ENCODE results near the gene CDX1.

CDX1 gene

DNA sequence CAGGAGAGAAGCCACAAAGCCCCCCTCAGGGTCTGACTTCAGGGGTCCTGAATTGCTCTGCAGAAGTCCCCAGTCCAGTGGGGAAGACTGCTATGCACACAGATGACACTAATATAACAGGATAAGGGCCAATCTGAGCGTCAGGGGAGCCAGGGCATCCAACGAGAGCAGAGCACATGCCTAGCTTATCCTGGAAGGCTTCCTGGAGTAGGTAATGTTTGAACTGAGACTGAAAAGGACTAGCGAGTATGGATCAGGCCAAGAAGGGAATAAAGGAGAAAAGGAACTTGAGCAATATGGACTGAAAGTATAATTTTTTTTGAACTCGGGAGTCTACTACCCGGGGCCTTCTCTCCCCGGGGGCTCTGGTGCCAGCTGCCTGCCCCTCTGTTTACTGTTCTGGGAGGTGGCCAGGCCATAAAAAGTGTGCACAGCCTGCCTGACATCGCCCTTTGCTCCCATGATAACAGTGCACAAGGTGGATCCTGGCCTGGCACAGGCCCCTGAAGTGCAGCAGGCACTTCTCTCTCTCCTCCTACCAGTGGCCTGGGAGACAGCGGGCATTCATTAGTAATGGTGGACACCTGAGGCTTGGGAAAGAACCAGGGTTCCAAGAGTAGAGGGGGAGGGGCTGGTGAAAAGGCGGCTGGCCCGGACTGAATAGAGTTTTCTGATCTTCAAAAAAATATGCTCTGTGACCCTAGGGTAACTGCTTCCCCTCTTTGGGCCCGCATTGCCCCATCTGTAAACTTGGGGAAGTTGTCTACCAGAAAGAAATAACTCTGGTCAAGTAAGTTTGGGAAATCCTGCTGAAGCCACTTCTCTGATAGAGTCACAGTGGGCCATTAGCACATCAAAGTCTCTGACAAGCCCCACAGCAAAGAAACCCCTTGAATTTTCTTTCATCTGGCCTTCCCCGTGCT lies 18.7 kb downstream of the CDX1 start:
- peak; percentile 82 for DNase-seq

DNA sequence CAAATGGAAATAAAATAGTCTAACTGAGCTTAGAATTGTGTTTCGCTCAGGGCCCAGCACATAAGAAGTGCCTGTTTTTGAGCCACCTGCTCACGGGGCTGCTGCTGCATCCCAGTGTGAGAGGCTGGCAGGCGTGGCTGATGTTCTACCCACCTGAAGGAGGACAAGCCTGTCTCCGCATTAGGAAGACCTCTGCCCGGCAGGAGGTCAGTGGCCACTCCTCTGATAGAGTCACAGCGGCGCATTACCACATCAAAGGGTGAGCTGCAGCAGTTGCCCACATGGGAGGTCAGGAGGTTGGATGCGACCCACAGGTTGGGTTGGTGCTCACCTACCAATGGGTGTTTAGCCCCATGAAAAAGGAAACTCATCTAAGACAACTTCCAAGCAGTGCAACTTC lies 19.6 kb downstream of the CDX1 start:
- DNase-seq: no peak

DNA sequence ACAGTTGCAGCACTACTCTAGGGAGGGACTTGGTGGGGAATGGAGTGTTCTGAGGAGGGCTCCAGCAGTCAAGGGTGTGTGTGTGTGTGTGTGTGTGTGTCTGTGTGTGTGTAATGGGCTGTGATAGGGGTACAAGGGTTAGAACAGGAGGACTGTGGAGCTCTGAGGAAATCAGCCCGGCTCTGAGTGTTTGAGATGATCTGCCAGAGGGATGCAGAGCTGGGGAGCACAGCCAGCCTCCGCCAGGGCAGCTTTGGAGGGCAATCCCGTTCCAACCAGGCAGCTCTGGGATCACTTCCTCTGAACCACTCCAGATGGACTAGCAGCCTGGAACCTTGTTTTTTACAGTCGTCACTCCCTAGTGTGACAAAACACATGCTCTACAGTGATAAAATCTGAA lies 20.3 kb downstream of the CDX1 start:
- no peak for DNase-seq

DNA sequence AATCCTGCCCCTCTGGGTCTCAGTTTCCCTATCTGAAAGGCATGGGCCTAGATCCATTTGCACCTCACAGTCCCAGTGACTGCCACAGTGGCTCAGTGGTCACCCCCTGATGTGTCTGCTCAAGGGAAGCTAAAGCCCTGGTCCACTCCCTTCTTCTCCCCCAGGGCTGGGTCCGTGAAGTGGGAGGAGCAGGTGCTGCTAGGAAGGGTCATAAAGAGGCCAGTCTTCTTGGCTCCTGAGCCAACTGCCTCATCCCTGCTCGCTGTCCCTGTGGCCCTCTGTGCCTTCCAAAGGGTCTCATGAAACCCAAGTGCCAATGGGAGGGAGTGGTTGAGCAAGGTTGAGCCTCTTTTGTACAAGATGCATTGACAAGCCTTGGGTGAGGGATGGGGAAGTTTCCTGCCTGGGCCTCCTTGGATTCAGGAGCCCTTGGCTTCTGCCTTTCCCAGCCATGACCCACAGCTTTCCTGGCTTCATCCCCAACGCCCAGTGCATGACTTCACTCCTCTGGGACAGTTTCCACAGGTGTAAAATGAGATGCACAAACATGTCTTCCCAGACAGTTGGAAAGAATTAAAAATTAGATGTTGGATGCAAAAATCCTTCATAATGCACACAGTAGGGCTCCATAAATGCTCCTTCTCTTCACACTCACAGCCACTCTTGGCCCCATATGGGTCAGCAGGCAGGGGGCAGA lies 21.7 kb downstream of the CDX1 start:
- no peak for DNase-seq

DNA sequence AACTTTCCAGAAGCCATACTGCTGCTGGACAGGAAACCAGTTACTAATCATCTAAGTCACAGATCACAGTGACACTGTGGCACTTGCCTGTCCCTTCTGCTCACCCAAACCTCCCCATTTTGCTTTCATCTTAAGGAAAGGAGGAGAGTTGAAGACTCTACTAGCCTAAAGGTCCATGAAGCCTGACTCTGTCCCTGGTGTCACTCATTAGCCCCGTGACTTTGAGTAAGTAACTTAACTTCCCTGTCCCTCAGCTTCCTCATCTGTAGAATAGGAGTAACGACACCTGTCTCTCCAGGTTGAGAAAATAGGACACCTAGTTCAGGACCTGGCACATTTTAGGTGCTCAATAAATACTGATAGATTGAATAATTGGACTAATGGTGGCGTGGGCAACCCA lies 22.7 kb downstream of the CDX1 start:
- peak; percentile 49 for DNase-seq

DNA sequence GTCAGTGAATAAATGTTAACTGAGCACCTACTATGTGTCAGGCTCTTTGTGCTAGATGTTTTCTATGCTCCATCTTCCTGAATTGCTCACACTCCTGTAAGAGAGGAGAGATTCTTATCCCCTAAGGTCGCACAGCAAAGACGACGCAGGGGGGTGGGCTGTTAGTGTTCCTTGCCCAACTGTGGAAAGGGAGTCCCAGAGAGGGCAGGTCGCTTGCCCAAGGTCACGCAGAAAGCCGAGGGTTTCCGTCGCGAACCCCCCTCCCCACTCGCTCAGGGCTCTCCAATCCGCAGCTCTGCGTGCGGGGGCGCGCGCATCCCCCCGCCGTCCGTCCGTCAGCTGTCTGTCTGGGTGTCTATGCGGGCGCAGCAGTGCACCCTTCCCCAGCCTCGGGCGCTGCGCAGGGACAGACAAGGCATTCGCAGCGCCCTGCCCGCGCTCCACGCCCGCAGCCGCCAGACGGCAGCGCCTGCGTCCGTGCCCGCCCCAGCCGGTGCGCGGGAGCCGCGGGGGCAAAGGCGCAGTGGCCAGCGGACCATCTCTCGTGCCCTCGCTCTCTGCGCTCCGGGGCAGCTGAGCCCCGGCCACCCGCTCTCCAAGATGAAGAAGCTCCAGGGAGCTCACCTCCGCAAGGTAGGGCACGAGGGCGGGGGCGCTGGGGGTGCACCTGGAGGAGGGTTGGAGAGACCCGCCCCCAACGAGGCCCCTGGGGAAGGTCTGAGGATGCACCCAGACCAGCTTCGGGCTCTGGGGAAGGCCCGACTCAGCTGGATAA lies 23.3 kb downstream of the CDX1 start, which contains the start of gene SLC6A7:
TSS of gene SLC6A7 (plus strand) at position 335 of the 775 bp plus-strand sequence. CDS start at position 601, 266 bp downstream.
- DNase-seq: no peak

DNA sequence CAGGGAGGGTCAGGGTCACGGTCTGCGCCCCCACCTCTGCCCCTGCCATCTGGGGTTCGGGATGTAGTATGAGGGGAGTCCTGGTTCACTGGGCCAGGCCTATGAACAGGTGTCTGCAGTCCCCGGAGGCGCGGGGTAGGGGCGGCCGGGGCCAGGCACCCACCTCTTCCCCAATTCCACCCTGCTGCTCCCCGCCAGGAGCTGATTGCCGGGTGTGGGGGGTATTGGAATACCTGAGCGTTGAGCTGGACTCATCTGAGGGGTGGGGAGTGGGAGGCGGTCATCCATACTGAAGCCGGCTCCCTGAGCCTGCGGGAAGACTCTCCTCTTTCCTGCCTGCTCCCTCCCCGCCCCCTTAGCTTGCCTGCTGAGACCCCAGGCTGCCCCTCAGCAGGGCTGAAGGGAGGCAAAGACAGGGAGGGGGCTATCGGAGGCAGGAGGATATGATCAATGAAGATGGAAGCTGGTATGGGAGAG lies 24.0 kb downstream of the CDX1 start:
- no peak for DNase-seq

DNA sequence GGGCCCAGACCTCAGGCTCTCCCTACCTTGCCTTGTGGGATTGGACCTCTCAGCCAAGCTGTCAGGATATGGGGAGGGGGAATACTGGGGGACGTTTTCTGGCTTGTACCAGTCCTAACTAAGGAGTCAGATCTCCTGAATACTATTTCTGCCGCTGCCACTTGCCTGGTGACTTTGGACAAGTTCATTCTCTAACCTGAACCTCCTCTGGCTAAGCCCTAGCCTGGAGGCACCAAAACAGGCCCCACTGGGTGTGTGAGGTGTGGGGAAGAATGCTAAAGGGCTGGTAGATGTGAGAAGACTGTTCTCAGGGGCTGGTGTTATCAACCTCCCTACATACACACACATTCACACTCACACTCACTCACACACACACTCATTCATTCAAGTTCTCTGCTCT lies 24.4 kb downstream of the CDX1 start:
- no peak for DNase-seq

DNA sequence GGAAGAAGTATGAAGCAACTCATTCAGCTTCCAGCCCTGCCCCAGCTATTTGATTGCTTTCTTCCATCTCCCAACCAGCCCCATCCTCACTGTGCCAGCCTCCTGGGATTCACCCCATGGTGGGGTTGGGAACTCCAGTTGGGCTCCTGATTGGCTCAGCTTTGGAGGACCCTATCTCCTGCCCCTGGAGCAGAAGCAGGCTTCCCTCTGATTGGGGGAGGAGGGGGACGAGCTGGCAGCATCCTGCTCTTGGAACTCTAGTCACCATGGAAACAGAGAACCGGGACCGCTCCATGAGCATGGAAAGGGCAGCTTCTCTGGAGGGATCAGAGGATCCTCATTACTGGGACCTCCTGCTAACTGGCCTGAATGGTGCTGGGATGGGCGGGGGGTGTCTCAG lies 25.9 kb downstream of the CDX1 start:
- DNase-seq: no peak

DNA sequence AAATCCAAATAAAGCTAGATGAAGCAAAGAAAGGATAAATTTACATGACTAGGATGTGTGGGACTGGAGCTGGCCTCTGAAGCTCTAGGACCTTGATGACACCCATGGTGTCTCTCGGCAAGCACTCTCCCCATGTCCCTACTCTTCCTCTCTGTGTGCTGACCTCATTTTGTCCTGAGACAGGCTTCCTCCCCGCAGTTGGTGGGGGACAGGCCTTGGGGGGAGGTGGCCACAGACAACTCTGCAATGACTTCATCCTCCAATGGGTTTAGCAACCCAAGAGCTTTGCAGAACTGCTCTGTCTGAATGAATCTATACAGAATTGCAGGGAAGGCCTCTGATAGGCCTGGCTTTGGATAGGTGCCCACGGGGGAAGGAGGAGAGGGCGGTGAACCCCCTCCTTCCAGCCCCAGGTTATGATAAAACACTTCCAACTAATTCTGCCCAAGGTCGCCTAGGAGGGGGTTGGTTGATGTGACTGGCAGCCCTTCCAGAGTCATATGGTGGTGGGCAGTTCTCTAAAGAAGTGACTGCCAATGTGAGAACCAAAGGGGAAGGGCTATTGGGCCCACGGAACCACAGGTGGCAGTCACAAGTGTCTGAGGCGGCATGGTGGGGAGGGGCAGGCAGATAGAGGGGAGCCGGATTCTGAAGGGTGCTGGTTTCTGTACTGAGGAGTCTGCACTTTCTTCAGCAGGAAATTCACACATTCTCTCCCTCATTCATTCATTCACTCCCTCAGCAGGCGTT lies 29.3 kb downstream of the CDX1 start:
- peak; percentile 72 for DNase-seq

DNA sequence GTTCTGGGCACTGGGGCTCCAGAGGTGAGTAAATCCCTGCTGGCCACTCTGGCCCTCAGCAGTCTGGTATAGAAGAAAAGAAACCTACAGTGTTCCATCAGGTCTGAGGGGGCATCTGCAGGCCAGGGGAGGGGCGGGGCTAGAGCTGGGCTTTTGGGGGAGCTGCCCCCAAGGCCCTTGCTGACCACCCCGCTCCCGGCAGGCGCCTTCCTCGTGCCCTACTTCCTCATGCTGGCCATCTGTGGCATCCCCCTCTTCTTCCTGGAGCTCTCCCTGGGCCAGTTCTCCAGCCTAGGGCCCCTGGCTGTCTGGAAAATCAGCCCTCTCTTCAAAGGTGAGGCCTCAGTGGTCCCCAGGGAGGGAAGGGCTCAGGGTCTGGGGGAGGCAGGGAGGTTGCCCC lies 29.9 kb downstream of the CDX1 start:
- no peak for DNase-seq

DNA sequence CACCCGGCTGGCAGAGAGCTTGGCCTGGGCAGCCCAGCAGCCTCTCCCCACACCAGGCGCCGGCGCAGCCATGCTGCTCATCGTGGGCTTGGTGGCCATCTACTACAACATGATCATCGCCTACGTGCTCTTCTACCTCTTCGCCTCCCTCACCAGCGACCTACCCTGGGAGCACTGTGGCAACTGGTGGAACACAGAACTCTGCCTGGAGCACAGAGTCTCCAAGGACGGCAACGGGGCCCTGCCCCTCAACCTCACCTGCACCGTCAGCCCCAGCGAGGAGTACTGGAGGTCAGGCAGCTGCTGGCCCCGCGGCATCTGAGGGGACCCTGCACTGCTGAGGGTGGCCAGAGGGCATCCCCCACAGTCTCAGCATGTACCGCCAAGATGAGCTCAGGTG lies 30.4 kb downstream of the CDX1 start:
- no peak for DNase-seq

DNA sequence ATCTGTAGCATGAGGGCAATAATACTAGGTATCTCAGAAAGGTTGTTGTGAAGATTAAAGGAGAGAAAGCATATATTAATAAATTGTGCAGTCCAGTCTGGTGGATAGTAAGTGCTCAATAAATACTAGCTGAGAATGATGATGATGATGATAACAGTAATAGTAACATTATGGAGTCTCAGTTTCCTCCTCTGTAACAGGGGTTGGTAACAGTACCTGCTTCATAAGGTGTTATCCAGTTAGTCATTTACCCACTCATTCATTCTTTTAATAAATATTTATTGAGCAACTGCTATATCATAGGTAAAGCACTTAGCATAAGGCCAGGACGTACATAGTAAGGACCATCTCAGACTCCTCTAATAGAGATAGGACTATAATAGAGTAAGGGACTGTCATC lies 30.9 kb downstream of the CDX1 start:
- no peak for DNase-seq

DNA sequence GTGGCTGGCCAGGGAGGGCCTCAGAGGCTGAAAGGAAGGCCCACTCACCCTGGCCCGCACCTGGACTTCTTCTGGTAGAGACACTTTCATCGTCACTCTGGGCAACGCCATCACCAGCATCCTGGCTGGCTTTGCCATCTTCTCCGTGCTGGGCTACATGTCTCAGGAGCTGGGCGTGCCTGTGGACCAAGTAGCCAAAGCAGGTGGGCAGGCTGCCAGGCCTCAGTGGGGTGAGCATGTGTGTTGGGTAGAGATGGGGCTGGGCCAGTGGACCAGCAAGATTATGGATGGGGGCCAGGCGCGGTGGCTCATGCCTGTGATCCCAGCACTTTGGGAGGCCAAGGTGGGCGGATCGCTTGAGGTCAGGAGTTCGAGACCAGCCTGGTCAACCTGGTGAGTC lies 35.9 kb downstream of the CDX1 start:
- DNase-seq: no peak

DNA sequence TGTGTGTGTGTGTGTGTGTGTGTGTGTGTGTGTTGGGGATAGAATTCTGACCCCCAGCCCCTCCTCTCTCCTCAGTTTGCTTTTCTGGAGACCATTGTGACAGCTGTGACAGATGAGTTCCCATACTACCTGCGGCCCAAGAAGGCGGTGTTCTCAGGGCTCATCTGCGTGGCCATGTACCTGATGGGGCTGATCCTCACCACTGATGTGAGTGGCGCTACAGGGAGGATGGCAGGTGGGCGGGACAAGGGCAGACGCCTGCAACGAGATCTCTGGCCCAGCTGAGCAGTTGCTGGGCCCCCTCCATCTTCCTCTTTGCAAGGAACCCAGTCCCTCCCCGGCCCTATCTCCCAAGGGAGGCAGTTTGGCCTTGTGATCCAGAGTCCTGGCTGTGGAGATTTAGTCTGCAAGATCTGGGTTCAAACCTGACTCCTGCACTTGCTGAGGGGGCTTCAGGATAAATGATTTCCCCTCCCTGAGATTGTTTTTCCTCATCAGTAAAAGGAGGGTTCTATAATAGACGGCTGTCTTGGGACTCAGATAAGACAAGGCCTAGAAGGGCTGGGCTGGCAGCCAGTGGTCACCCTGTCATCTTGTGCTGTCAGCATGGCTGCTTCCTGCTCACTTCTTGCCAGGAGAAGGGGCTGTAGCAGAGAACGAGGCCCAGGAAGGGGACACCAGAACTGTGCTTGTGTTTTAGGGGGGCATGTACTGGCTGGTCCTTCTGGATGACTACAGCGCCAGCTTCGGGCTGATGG lies 37.4 kb downstream of the CDX1 start:
- DNase-seq: no peak

DNA sequence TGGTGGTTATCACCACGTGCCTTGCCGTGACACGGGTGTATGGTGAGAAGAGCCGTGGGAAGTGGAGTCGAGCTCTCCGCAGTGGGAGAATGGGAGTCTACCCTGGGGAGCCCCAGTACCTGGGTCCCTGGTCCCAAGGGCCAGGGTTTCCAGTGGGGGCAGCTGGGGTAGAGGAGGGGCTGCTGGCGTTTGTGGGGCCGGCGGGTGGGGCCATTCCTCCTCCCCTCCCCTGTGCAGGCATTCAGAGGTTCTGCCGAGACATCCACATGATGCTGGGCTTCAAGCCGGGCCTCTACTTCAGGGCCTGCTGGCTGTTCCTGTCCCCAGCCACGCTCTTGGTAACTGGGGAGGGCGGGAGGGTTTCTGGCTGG lies 38.0 kb downstream of the CDX1 start:
- no peak for DNase-seq

DNA sequence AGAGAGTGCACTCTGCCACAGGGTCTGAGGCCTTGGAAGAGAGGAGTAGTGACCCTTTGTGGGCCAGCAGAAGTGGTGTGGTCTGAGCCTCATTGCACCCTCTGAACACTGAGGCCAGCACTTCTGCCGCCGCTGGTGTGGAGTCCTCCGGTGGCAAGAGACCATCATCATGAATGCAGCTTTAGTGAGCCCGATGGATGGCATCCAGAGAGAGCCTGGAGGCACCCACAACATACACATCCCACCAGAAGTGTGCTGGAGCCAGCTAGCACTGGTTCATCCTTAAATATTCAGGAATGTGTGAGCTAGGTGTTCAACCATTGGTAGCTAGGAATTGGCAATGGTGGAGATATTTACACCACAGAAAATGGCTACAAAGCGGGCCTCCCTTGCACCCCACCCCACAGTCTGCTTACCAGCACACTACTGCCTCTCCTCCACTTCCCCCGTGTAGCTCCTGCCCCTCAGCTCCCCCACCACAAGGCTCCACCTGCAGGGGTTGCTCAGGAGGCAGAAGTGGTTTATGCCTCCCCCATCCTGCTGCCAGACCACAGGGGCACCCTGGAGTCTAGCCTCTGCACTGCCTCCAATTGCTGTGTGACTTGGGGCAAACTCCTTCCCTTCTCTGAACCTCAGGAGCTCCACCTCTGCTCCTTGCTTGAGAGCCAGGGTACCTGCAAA lies 39.7 kb downstream of the CDX1 start:
- no peak for DNase-seq

DNA sequence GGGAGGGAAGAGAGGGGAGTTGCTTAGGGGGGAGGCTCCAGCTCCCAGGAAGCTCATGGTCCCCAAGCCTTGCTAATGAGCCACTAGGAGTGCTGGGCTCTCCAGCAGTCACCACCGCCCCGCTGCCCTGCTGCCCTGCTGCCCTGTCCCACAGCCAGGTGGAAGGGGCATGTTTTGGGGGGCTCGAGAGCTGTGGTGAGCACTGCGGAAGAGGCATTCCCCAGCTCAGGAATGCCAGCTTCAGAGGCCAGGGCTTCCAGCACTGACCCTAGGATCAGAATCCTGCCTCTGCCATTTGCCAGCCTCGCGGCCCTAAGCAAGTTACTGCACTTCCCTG lies 40.2 kb downstream of the CDX1 start:
- DNase-seq: no peak

DNA sequence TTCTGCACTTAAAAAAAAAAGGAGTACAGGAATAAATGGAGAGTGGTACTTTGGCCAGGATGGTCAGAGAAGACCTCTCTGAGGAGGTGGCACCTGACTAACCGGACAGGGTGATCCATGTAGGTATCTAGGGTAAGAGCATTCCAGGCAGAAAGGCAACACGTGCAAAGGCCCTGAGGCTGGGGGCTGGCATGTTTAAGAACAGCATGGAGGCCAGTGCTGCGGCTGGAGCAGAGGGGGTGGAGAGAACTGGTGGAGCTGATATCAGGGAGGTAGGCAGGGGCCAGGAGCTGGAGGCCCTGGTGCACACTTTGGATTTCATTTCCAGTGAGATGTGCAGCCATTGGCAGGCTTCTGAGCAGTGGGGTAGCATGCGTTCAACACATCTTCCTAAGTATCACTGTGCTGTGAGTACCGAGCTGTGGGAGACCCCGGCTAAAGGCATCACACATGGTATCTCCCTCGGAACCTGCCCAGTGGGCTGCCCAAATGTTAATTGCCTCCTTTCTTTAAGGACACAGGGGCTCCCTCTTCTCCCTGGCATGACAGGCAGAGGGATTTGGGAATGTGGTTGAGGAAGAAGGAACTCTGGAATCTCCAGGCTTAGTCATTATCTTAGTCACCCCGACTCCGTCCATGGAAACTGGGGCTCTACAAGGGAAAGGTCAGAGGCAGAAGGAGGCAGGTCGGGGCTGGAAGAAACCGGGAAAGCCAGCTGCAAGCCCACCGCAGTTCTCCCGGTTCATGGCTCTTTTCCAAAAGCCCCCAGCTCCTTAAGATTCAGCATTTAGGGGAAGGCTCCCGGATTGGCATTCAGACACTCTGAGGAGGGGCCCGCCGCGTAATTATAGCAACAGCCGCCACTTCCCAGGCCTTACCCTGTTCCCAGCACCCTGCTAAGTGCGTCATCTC lies 41.9 kb downstream of the CDX1 start:
- peak; percentile 27 for DNase-seq

DNA sequence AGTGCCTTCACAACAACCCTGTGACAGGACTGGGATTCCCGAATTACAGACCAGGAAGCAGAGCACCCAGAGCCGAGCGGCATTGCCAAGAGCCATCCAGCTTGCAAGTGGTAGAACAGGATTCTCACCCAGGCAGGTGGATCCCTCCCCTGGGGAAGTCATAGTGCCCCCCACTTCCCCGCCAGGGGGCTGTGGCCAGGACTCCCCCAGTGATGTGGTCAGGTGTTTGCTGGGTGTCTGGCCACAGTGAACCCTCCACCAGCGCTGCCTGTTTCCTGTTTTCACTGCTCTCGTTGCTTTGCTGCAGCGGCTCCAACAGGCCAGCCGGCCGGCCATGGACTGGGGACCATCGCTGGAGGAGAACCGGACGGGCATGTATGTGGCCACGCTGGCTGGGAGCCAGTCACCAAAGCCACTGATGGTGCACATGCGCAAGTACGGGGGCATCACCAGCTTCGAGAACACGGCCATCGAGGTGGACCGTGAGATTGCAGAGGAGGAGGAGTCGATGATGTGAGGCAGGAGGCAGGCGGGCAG lies 42.6 kb downstream of the CDX1 start:
- peak; percentile 86 for DNase-seq
